PC-3 (cell line): ENCODE measurements around the gene PMIS2. TPM values are rescaled to one million over a fixed set of nuclear protein-coding genes. Genes with fewer than 3 reads are reported as not detected.
A peak's percentile ranks its signal among the peaks of the same experiment; 100 is the strongest.

ENCODE experiments used
- ATAC-seq: fragments of 200-7000 bp; cut with Tn5 transposase; 2 replicates; pipeline ENCODE4 v1.9.1; 2020; ENCODE audit warnings: mild to moderate bottlenecking, moderate library complexity
- BruUV-seq: library from RNA; stranded (reverse); fragments of 400-500 nt; replicated peaks from 2 replicates; lab custom pipeline; 2021; lab: Mats Ljungman, UMichigan
- CTCF ChIA-PET: fragments of 300-600 bp; sonication (Branson Sonifier 250); formaldehyde crosslinking; loops from one replicate; lab custom pipeline; 2022; ENCODE audit warnings: antibody characterized with exemption; lab: Charles Lee
- POLR2A ChIA-PET: fragments of 300-600 bp; sonication (Branson Sonifier 250); formaldehyde crosslinking; loops from one replicate; lab custom pipeline; 2022; ENCODE audit warnings: antibody characterized with exemption; ENCODE audit not compliant: unreplicated experiment; lab: Charles Lee
- DNase-seq: peaks from one replicate; pipeline ENCODE4 v3.0.0-alpha.2; 2015
- H2AFZ ChIP-seq: fragments of 300-600 bp; sonication (generic); 2 replicates; pipeline ENCODE4 v1.6.0; 2016; ENCODE audit warnings: antibody characterized with exemption, low read length
- H3F3A ChIP-seq: fragments of 300-600 bp; sonication (generic); one replicate; pipeline ENCODE4 v1.6.0; 2017; ENCODE audit warnings: antibody characterized with exemption, low read length, control low read depth, mild to moderate bottlenecking; ENCODE audit not compliant: unreplicated experiment
- H3K27ac ChIP-seq: fragments of 300-600 bp; sonication (generic); 2 replicates; pipeline ENCODE4 v1.5.1; 2016; ENCODE audit warnings: mild to moderate bottlenecking, low read length
- H3K27me3 ChIP-seq: fragments of 300-600 bp; sonication (generic); 2 replicates; pipeline ENCODE4 v1.6.1; 2016; ENCODE audit warnings: low read length, mixed read lengths
- H3K36me3 ChIP-seq: fragments of 300-600 bp; sonication (generic); 2 replicates; pipeline ENCODE4 v1.6.1; 2016; ENCODE audit warnings: low read depth, mixed run types, low read length, mixed read lengths
- H3K4me1 ChIP-seq: fragments of 300-600 bp; sonication (generic); 2 replicates; pipeline ENCODE4 v1.5.1; 2016; ENCODE audit warnings: low read length; ENCODE audit not compliant: insufficient read depth
- H3K4me2 ChIP-seq: fragments of 300-600 bp; sonication (generic); 2 replicates; pipeline ENCODE4 v1.6.0; 2016; ENCODE audit warnings: low read length
- H3K4me3 ChIP-seq: fragments of 300-600 bp; sonication (generic); 2 replicates; pipeline ENCODE4 v1.5.1; 2016; ENCODE audit warnings: mild to moderate bottlenecking, low read length, mixed read lengths
- H3K79me2 ChIP-seq: fragments of 300-600 bp; sonication (generic); 2 replicates; pipeline ENCODE4 v1.6.1; 2017; ENCODE audit warnings: low read length, mixed read lengths
- H3K9ac ChIP-seq: fragments of 300-600 bp; sonication (generic); 2 replicates; pipeline ENCODE4 v1.6.0; 2016; ENCODE audit warnings: mild to moderate bottlenecking, low read length
- H3K9me2 ChIP-seq: fragments of 300-600 bp; sonication (generic); replicated peaks from 2 replicates; pipeline ENCODE4 v1.6.1; 2016; ENCODE audit warnings: mixed run types, low read length, mixed read lengths
- H3K9me3 ChIP-seq: fragments of 300-600 bp; sonication (generic); 2 replicates; pipeline ENCODE4 v1.6.1; 2016; ENCODE audit warnings: low read length, mixed read lengths
- H4K20me1 ChIP-seq: fragments of 300-600 bp; sonication (generic); 2 replicates; pipeline ENCODE4 v1.6.1; 2016; ENCODE audit warnings: low read length, mixed read lengths
- CTCF ChIP-seq: fragments of 300-600 bp; sonication (generic); conservative IDR thresholded peaks from 2 replicates; pipeline ENCODE4 v1.5.1; 2017; ENCODE audit warnings: antibody characterized with exemption, low read depth, mild to moderate bottlenecking, low read length
- EZH2 ChIP-seq: fragments of 300-600 bp; sonication (generic); IDR thresholded peaks from one replicate; pipeline ENCODE4 v1.6.1; 2017; ENCODE audit warnings: antibody characterized with exemption, mild to moderate bottlenecking, low read length; ENCODE audit not compliant: unreplicated experiment
- EZH2phosphoT487 ChIP-seq: fragments of 300-600 bp; sonication (generic); IDR thresholded peaks from 2 replicates; pipeline ENCODE4 v1.6.1; 2018; ENCODE audit warnings: mild to moderate bottlenecking, antibody characterized with exemption, low read length, borderline replicate concordance
- intact Hi-C: fragments of 100-400 bp; cut with micrococcal nuclease; formaldehyde crosslinking; loops from 2 replicates; pipeline ENCODE4 v1.9.0; 2023
- total RNA-seq: library from RNA; depleted of rRNA; stranded (reverse); fragments of >200 nt; gene quantifications from 2 replicates; pipeline ENCODE4 v1.2.3, GENCODE V29; 2014

The PMIS2 gene
- total RNA-seq, 1 experiment from 2014 or later: not detected

DNA sequence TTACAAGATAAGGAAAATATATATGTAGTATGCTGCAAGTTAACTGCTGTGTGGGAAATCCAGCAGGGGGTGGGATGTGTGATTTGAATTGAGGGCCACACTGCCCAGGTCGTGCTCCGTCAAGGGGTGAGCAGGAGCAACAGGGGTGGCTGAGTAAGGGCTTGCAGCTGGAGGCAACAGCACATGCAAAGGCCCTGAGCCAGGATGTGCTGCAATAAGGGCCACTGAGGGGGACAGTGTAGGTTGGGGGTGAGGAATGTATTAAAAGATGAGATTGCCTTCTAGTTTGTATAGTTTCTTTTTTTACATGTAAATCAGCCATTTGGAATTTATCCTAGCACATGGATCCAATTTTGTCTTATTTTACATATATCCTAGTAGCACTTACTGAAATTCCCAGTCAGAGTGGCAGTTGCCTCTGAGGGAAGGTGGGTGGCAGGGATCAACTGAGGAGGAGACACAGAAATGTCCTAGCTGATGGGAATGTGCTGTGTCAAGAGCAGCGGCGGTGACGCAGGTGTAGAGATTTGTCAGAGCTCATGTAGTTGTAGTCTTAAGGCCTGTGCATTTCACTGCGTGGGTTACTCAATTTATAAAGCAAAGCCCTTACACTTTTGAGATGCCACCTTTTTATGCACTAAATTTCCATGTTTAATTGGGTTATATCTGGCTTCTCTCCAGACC, 37.5 kb downstream of the PMIS2 start:
- intact Hi-C loops: no loop called here
- no peak for DNase-seq
- ATAC-seq: no peak
- Histone ChIP-seq H3K27me3 (no peaks in the 10 kb centered on the region), H3K27ac (no peak overlapping the region), H3K4me1 (peaks cover 4% of the 10 kb centered on the region; the same call in 1 of the 2 replicates), H4K20me1 (no peaks in the 10 kb centered on the region), H2AFZ (no peak overlapping the region), H3K79me2 (no peaks in the 10 kb centered on the region), H3K9me3 (no peaks in the 10 kb centered on the region), H3F3A (no peaks in the 10 kb centered on the region), H3K9me2 (no peaks in the 10 kb centered on the region), H3K9ac (no peak overlapping the region), H3K36me3 (no peaks in the 10 kb centered on the region), H3K4me2 (no peak overlapping the region), H3K4me3 (no peak overlapping the region)
- POLR2A ChIA-PET: no interaction called here
- CTCF ChIA-PET: no interaction called here
- BruUV-seq: no TSS peak
- no peak for TF ChIP-seq CTCF
- TF ChIP-seq EZH2phosphoT487: no peak
- no peak for TF ChIP-seq EZH2

DNA sequence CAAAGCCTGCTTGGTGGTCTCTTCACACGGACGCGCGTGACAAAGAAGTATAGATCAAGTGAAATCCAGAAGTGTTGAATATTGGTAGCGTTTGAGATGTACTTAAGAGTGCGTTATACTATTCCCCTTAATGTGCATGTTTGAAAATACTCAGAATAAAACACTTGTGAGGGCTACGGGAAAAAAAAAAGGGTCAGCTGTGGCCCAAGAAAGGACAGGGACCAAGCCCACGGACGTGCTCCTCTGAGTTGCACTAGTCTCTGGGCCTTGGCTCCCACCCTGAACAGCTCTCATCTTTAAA, 42.2 kb downstream of the PMIS2 start:
- no peak for TF ChIP-seq CTCF
- no peak for TF ChIP-seq EZH2phosphoT487
- TF ChIP-seq EZH2: no peak
- no peaks in the 10 kb centered on the region for H3F3A ChIP-seq
- no peaks in the 10 kb centered on the region for H3K9me2 ChIP-seq
- peaks cover 6% of the 10 kb centered on the region; the same call in 1 of the 2 replicates for H3K36me3 ChIP-seq
- POLR2A ChIA-PET: no interaction called here
- intact Hi-C loops: no loop called here
- CTCF ChIA-PET: no interaction called here
- peak overlapping the region; percentile 86 for H2AFZ ChIP-seq
- peak overlapping the region; percentile 98 for H3K4me3 ChIP-seq
- peak overlapping the region; percentile 81 for H3K9ac ChIP-seq
- no peaks in the 10 kb centered on the region for H4K20me1 ChIP-seq
- TSS peak; percentile 99 for BruUV-seq
- H3K4me2 ChIP-seq: peak overlapping the region; percentile 95
- H3K27me3 ChIP-seq: no peaks in the 10 kb centered on the region
- no peaks in the 10 kb centered on the region for H3K9me3 ChIP-seq
- ATAC-seq: no peak
- H3K27ac ChIP-seq: peak overlapping the region; percentile 58
- no peak for DNase-seq
- peaks cover 4% of the 10 kb centered on the region; the same call in 1 of the 2 replicates for H3K4me1 ChIP-seq
- H3K79me2 ChIP-seq: peaks cover 10% of the 10 kb centered on the region
